ENCODE measurements around the gene UBB. TPM values are rescaled to one million over a fixed set of nuclear protein-coding genes. Genes with fewer than 3 reads are reported as not detected.

The UBB gene
- total RNA-seq, 1 experiment from 2014 or later: 2,378 TPM

GRCh38 chr17:16352303-16352666 is 28.6 kb upstream of the UBB start:
- no peak for TF ChIP-seq SIN3A (IDR thresholded peaks at IDR 0.05; ENCODE audit: low read depth)
- no peak for TF ChIP-seq CEBPB (IDR thresholded peaks at IDR 0.05; ENCODE audit: low read depth)
- TF ChIP-seq TCF7L2 (IDR thresholded peaks at IDR 0.05; ENCODE audit: borderline replicate concordance, extremely low read depth, insufficient read depth, insufficient read length): peak; percentile 57
- TF ChIP-seq ZNF274 (IDR thresholded peaks at IDR 0.05; ENCODE audit: low read depth, low read length): no peak
- no peak for TF ChIP-seq JUND (IDR thresholded peaks at IDR 0.05)
- TF ChIP-seq REST (IDR thresholded peaks at IDR 0.05; ENCODE audit: low read depth): no peak
- Histone ChIP-seq H3K9ac (ENCODE audit: low read length) (peak overlapping the region; percentile 97), H4K20me1 (ENCODE audit: insufficient read depth) (peaks cover 4% of the 10 kb centered on the region; the same call in 1 of the 2 replicates), H3K4me2 (ENCODE audit: low read length) (peak overlapping the region; percentile 92), H3K9me3 (ENCODE audit: control insufficient read depth in 1 of 2, insufficient read depth in 1 of 2, low read depth in 1 of 2, low read length in 2 of 2) (no peaks in the 10 kb centered on the region), H3K4me3 (replicated peaks in 1 of 2; ENCODE audit: low read depth in 1 of 2, low read length in 2 of 2) (peak overlapping the region; percentile 83 to 92), H3K79me2 (ENCODE audit: insufficient read depth, low read length) (peaks cover 39% of the 10 kb centered on the region), H3K27ac (ENCODE audit: low read depth, low read length) (peak overlapping the region; percentile 89), H3K4me1 (ENCODE audit: control insufficient read depth in 1 of 2, insufficient read depth in 2 of 2, low read length in 2 of 2) (peaks cover 11 to 18% of the 10 kb centered on the region in 2 experiments), H3K36me3 (ENCODE audit: control insufficient read depth in 1 of 2, insufficient read depth in 2 of 2, low read length in 2 of 2) (peaks cover 13 to 19% of the 10 kb centered on the region in 2 experiments; a peak in 3 of 4 replicates), H2AFZ (ENCODE audit: low read depth, low read length, poor library complexity, severe bottlenecking) (no peak overlapping the region), H3K9me2 (ENCODE audit: insufficient read depth) (no peaks in the 10 kb centered on the region), H3K27me3 (ENCODE audit: insufficient read depth, low read length) (no peaks in the 10 kb centered on the region)
- BruUV-seq (replicated peaks): TSS peak; percentile 63
- CTCF ChIA-PET: interaction anchor here (0.9 to 4.3 kb wide), 2 partner anchors 12 kb away, joined by 4 to 31 read pairs; no protein-coding TSS in a partner anchor
- ATAC-seq: peak; percentile 63
- POLR2A ChIA-PET: interaction anchor here (0.9 to 3.1 kb wide), 2 partner anchors 11 to 86 kb away, joined by 3 to 9 read pairs; no protein-coding TSS in a partner anchor
- no peak for DNase-seq (ENCODE audit: low read depth, low spot score)
- intact Hi-C loops (cut with micrococcal nuclease): loop anchor here (5.0 kb wide), 1 partner anchor 65 kb away; no protein-coding TSS in a partner anchor
- RAD21 ChIA-PET (ENCODE audit: low non-redundant PET in 1 of 2, low total read pairs in 2 of 2, uncharacterized antibody in 2 of 2, unreplicated experiment in 2 of 2): no interaction called here
